HEK293 (cell line): Measurements from ENCODE around the gene RASGRP3.

Experiments used
- CTCF ChIA-PET: fragments of 350-600 bp; formaldehyde crosslinking; extraction: SDS; loops from one replicate; lab custom pipeline; 2021; ENCODE audit warnings: antibody characterized with exemption; lab: Yijun Ruan, JAX
- POLR2A ChIA-PET: fragments of 300-600 bp; formaldehyde crosslinking; extraction: SDS; loops from one replicate; lab custom pipeline; 2020; ENCODE audit warnings: antibody characterized with exemption, inconsistent platforms; lab: Yijun Ruan, JAX
- H3K27ac ChIP-seq: fragments of 200-500 bp; sonication (Bioruptor generic); 2 replicates; pipeline ENCODE4 v1.5.1; 2014; ENCODE audit warnings: low read depth, low read length, control low read depth, inconsistent platforms; ENCODE audit errors: extremely low read depth
- H3K36me3 ChIP-seq, 2 experiments: fragments of 200-500 bp in 1 of 2; sonication (Bioruptor generic) in 1 of 2; 1 replicate in 1 of 2; 2 replicates in 1 of 2; pipeline ENCODE4 v1.5.1; 2014 to 2017; ENCODE audit warnings: inconsistent platforms in 2 of 2, low read length in 2 of 2; ENCODE audit not compliant: control insufficient read depth in 2 of 2, insufficient read depth in 1 of 2
- H3K4me1 ChIP-seq: fragments of 200-500 bp; sonication (Bioruptor generic); 2 replicates; pipeline ENCODE4 v1.5.1; 2014; ENCODE audit warnings: mild to moderate bottlenecking, low read length, inconsistent platforms; ENCODE audit not compliant: control insufficient read depth, insufficient read depth
- H3K4me3 ChIP-seq: 2 replicates; pipeline ENCODE4 v1.5.1; 2011; ENCODE audit warnings: low read depth, mild to moderate bottlenecking, control low read depth, low read length, moderate library complexity
- H3K9me3 ChIP-seq: fragments of 200-500 bp; sonication (Bioruptor generic); 2 replicates; pipeline ENCODE4 v1.5.1; 2014; ENCODE audit warnings: low read depth, low read length, inconsistent platforms; ENCODE audit not compliant: control insufficient read depth, insufficient read depth
- BCL11B ChIP-seq: fragments of 450-650 bp; formaldehyde crosslinking; IDR thresholded peaks from 2 replicates; pipeline ENCODE4 v1.5.1; 2016; ENCODE audit warnings: low read depth, missing biosample characterization, missing genetic modification characterization
- KLF1 ChIP-seq: fragments of 450-650 bp; formaldehyde crosslinking; IDR thresholded peaks from 2 replicates; pipeline ENCODE4 v1.5.1; 2016; ENCODE audit warnings: missing biosample characterization, missing genetic modification characterization
- SALL2 ChIP-seq: fragments of 450-650 bp; formaldehyde crosslinking; IDR thresholded peaks from 2 replicates; pipeline ENCODE4 v1.5.0; 2017; ENCODE audit warnings: missing biosample characterization, mild to moderate bottlenecking, missing genetic modification characterization, borderline replicate concordance
- SETDB1 ChIP-seq: IDR thresholded peaks from one replicate; pipeline ENCODE4 v1.6.1; 2017; ENCODE audit warnings: mild to moderate bottlenecking, low read length, moderate library complexity, mixed read lengths; ENCODE audit not compliant: insufficient read length
- TRIM28 ChIP-seq: IDR thresholded peaks from 2 replicates; pipeline ENCODE4 v1.6.1; 2011; ENCODE audit warnings: low read length, control low read depth, borderline replicate concordance
- YY1 ChIP-seq: fragments of 450-650 bp; formaldehyde crosslinking; IDR thresholded peaks from 2 replicates; pipeline ENCODE4 v1.5.1; 2018; ENCODE audit warnings: missing biosample characterization, missing genetic modification characterization
- ZBTB20 ChIP-seq: fragments of 450-650 bp; formaldehyde crosslinking; IDR thresholded peaks from 2 replicates; pipeline ENCODE4 v1.5.1; 2016; ENCODE audit warnings: missing biosample characterization, missing genetic modification characterization
- ZNF140 ChIP-seq: fragments of 450-650 bp; formaldehyde crosslinking; IDR thresholded peaks from 2 replicates; pipeline ENCODE4 v1.5.1; 2016; ENCODE audit warnings: missing biosample characterization, missing genetic modification characterization
- ZNF16 ChIP-seq: fragments of 450-650 bp; formaldehyde crosslinking; IDR thresholded peaks from 2 replicates; pipeline ENCODE4 v1.5.1; 2016; ENCODE audit warnings: low read depth, missing biosample characterization, missing genetic modification characterization
- ZNF202 ChIP-seq: fragments of 450-650 bp; formaldehyde crosslinking; IDR thresholded peaks from 2 replicates; pipeline ENCODE4 v1.5.1; 2016; ENCODE audit warnings: missing biosample characterization, missing genetic modification characterization, borderline replicate concordance
- ZNF23 ChIP-seq: fragments of 450-650 bp; formaldehyde crosslinking; IDR thresholded peaks from 2 replicates; pipeline ENCODE4 v1.5.1; 2016; ENCODE audit warnings: missing biosample characterization, missing genetic modification characterization, borderline replicate concordance
- ZNF248 ChIP-seq: fragments of 450-650 bp; formaldehyde crosslinking; IDR thresholded peaks from 2 replicates; pipeline ENCODE4 v1.5.1; 2017; ENCODE audit warnings: missing biosample characterization, missing genetic modification characterization
- ZNF274 ChIP-seq, 2 experiments: fragments of 200-500 bp in 1 of 2; fragments of 450-650 bp in 1 of 2; sonication (Bioruptor generic) in 1 of 2; formaldehyde crosslinking in 1 of 2; IDR thresholded peaks; 2 replicates each; pipeline versions ENCODE4 v1.5.1 to v1.6.1; 2014 to 2016; ENCODE audit warnings: borderline replicate concordance in 1 of 2, inconsistent platforms in 1 of 2, low read length in 1 of 2, missing biosample characterization in 1 of 2, missing genetic modification characterization in 1 of 2
- ZNF391 ChIP-seq: fragments of 450-650 bp; formaldehyde crosslinking; IDR thresholded peaks from 2 replicates; pipeline ENCODE4 v1.5.1; 2016; ENCODE audit warnings: low read depth, missing biosample characterization, missing genetic modification characterization, borderline replicate concordance
- ZNF514 ChIP-seq: fragments of 450-650 bp; formaldehyde crosslinking; IDR thresholded peaks from 2 replicates; pipeline ENCODE4 v1.5.1; 2016; ENCODE audit warnings: missing biosample characterization, missing genetic modification characterization
- ZNF544 ChIP-seq: fragments of 450-650 bp; formaldehyde crosslinking; IDR thresholded peaks from 2 replicates; pipeline ENCODE4 v1.5.0; 2017; ENCODE audit warnings: missing biosample characterization, missing genetic modification characterization
- ZNF776 ChIP-seq: fragments of 450-650 bp; formaldehyde crosslinking; IDR thresholded peaks from 2 replicates; pipeline ENCODE4 v1.5.0; 2017; ENCODE audit warnings: missing biosample characterization, missing genetic modification characterization, borderline replicate concordance
- ZNF777 ChIP-seq: fragments of 450-650 bp; formaldehyde crosslinking; IDR thresholded peaks from 2 replicates; pipeline ENCODE4 v1.5.1; 2017; ENCODE audit warnings: missing biosample characterization, missing genetic modification characterization, borderline replicate concordance
- ZNF792 ChIP-seq: fragments of 450-650 bp; formaldehyde crosslinking; IDR thresholded peaks from 2 replicates; pipeline ENCODE4 v1.5.1; 2016; ENCODE audit warnings: missing biosample characterization, missing genetic modification characterization
- ZSCAN23 ChIP-seq: fragments of 450-650 bp; formaldehyde crosslinking; IDR thresholded peaks from 2 replicates; pipeline ENCODE4 v1.5.1; 2016; ENCODE audit warnings: missing biosample characterization, missing genetic modification characterization
- TF ChIP-seq, protein P1 (sequence below): fragments of 450-650 bp; formaldehyde crosslinking; IDR thresholded peaks from 2 replicates; pipeline ENCODE4 v1.5.1; 2016; ENCODE audit warnings: missing biosample characterization, missing genetic modification characterization

RASGRP3 gene

DNA sequence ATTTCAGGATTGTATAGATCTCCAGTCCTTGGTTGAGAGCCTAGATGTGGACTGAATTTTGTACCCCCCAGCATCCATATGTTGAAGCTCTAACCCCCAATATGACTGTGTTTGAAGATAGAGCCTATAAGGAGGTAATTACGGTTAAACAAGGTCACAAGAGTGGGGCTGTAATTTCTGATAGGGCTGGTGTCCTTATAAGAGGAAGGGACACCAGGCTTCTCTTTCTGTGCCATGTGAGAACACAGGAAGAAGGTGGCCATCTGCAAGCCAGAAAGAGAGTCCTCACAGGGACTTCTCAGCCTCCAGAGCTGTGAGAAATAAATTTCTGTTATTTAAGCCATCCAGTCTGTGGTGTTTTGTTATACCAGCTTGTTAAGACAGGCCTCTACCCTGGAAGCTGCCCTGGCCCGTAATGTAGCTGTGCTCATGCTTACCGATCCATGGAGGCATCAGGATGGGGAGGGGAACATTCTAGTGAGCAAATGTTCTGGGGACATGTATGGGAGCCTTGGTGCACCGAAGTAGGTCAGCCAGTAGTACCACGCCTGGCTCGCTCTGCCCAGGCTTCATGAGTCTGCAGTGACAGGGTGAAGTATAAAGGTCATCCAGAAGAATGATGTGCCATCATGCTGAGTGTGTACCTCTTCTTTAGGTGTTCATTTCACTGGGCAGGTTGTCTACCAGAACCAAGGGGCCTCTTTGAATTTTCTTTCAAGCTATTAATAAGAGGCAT is 16.1 kb downstream of the RASGRP3 start:
- ChIA-PET CTCF (no interaction called here), POLR2A (no interaction called here)
- H3K27ac ChIP-seq: no peak overlapping the region
- no peaks in the 10 kb centered on the region for H3K36me3 ChIP-seq
- peaks cover 19% of the 10 kb centered on the region for H3K4me1 ChIP-seq
- TF ChIP-seq, protein P1, sequence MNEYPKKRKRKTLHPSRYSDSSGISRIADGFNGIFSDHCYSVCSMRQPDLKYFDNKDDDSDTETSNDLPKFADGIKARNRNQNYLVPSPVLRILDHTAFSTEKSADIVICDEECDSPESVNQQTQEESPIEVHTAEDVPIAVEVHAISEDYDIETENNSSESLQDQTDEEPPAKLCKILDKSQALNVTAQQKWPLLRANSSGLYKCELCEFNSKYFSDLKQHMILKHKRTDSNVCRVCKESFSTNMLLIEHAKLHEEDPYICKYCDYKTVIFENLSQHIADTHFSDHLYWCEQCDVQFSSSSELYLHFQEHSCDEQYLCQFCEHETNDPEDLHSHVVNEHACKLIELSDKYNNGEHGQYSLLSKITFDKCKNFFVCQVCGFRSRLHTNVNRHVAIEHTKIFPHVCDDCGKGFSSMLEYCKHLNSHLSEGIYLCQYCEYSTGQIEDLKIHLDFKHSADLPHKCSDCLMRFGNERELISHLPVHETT (tag by site-specific recombination): no peak
- no peak for TF ChIP-seq YY1
- no peak for TF ChIP-seq SALL2 (tag by site-specific recombination)
- TF ChIP-seq ZNF202 (tag by site-specific recombination): no peak
- no peak for TF ChIP-seq ZNF140 (tag by site-specific recombination)
- no peak for TF ChIP-seq ZNF391 (tag by site-specific recombination)
- TF ChIP-seq ZNF274 (IDR thresholded peaks at IDR 0.05; ENCODE audit: low read length): no peak
- TF ChIP-seq ZNF274 (tag by site-specific recombination; IDR thresholded peaks at IDR 0.05; ENCODE audit: borderline replicate concordance): no peak
- no peak for TF ChIP-seq TRIM28
- TF ChIP-seq ZNF248 (tag by site-specific recombination): no peak
- no peak for TF ChIP-seq KLF1 (tag by site-specific recombination)
- TF ChIP-seq BCL11B: no peak
- no peak for TF ChIP-seq ZBTB20 (tag by site-specific recombination)
- no peak for TF ChIP-seq ZNF777 (tag by site-specific recombination)
- no peak for TF ChIP-seq ZNF16 (tag by site-specific recombination)
- no peak for TF ChIP-seq ZNF23 (tag by site-specific recombination)
- TF ChIP-seq ZNF544 (tag by site-specific recombination): no peak
- TF ChIP-seq ZNF514 (tag by site-specific recombination): no peak
- TF ChIP-seq ZSCAN23: no peak
- TF ChIP-seq, all 188 proteins: peak for 0
- Histone ChIP-seq H3K4me3 (no peak overlapping the region), H3K9me3 (no peaks in the 10 kb centered on the region)

DNA sequence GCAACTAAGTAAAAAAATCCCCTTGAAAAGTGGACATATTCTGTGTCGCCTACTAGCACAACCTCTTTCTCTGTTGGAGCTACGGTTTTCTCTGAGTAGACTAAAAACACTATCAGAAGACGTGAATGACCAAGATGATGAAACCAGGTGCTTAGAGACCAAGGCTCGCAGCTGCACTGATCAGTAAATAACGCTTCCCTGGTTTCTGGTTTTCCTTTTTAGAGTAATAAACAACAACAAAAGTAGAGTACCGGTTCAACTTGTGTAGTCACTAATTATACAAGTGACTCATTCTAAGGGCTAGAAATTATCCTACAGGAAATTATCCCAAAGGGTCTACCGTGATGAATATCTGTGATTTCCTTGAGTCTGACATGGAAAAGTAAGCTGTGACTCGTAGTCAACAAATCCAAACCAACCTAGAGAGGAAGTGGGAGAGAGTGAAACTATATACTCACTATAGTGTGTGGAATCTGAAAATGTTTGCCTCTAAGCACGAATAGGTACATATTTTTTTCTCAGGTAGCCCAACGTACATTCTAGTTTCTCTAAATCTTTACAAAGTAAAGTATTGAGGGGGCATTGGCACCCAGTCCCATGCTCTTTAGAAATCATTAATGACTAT is 17.8 kb downstream of the RASGRP3 start:
- Histone ChIP-seq H3K4me1 (peaks cover 21% of the 10 kb centered on the region), H3K9me3 (no peaks in the 10 kb centered on the region), H3K4me3 (no peak overlapping the region), H3K27ac (no peak overlapping the region), H3K36me3 (no peaks in the 10 kb centered on the region)
- ChIA-PET CTCF (interaction anchor here (1.8 kb wide), 1 partner anchor 18 kb away, joined by 10 read pairs; the partner anchor contains the start of gene RASGRP3), POLR2A (no interaction called here)
- TF ChIP-seq ZNF792 (tag by site-specific recombination): no peak
- peak; percentile 60 for TF ChIP-seq SETDB1
- no peak for TF ChIP-seq ZNF776
